ENCODE results near the gene PDP2. TPM values are rescaled to one million over a fixed set of nuclear protein-coding genes. Genes with fewer than 3 reads are reported as not detected.
"Not testable (repeated sequence)": the region's sequence is repeated elsewhere in the genome, so short reads cannot be mapped to it uniquely, and the experiment has no call there.

The PDP2 gene
- total and polyA plus RNA-seq, 9 donors = 1.9 to 2.7 (median 2.3) TPM

GRCh38 chr16:66894055-66894454 is 13.7 kb downstream of the PDP2 start:
- Histone ChIP-seq H3K36me3 (ENCODE audit: control insufficient read depth, insufficient read depth, low read length) (no peaks in the 10 kb centered on the region), H3K27me3 (ENCODE audit: control insufficient read depth, insufficient read depth, low read length) (no peaks in the 10 kb centered on the region), H3K27ac (ENCODE audit: low read length) (no peak overlapping the region), H3K9me3 (replicated peaks; ENCODE audit: control insufficient read depth, low read depth, low read length) (no peaks in the 10 kb centered on the region), H3K4me1 (ENCODE audit: control insufficient read depth, insufficient read depth, low read length) (peaks cover 4% of the 10 kb centered on the region), H3K4me3 (ENCODE audit: low read length) (no peak overlapping the region)
- WGBS (ENCODE audit: insufficient coverage) = 72% methylated on average over 2 of the region's 2 CpGs
- no peak for DNase-seq

- no peaks in the 10 kb centered on the region for H3K27me3 ChIP-seq (ENCODE audit: control insufficient read depth, insufficient read depth, low read length)
- WGBS (ENCODE audit: insufficient coverage) = 42% methylated on average over 11 of the region's 11 CpGs
- peaks cover 14% of the 10 kb centered on the region for H3K4me1 ChIP-seq (ENCODE audit: control insufficient read depth, insufficient read depth, low read length)
- no peak overlapping the region for H3K4me3 ChIP-seq (ENCODE audit: low read length)
- H3K27ac ChIP-seq (ENCODE audit: low read length) = no peak overlapping the region
- H3K36me3 ChIP-seq (ENCODE audit: control insufficient read depth, insufficient read depth, low read length) = no peaks in the 10 kb centered on the region
- H3K9me3 ChIP-seq (replicated peaks; ENCODE audit: control insufficient read depth, low read depth, low read length) = no peaks in the 10 kb centered on the region
- DNase-seq = peak; percentile 82
These were observed 14.8 kb downstream of the PDP2 start for GRCh38 chr16:66894948-66895688.

GRCh38 chr16:66895689-66895979 is 15.3 kb downstream of the PDP2 start:
- Histone ChIP-seq H3K4me1 (ENCODE audit: control insufficient read depth, insufficient read depth, low read length) (peaks cover 19% of the 10 kb centered on the region), H3K9me3 (replicated peaks; ENCODE audit: control insufficient read depth, low read depth, low read length) (no peaks in the 10 kb centered on the region), H3K27me3 (ENCODE audit: control insufficient read depth, insufficient read depth, low read length) (no peaks in the 10 kb centered on the region), H3K27ac (ENCODE audit: low read length) (no peak overlapping the region), H3K4me3 (ENCODE audit: low read length) (no peak overlapping the region), H3K36me3 (ENCODE audit: control insufficient read depth, insufficient read depth, low read length) (no peaks in the 10 kb centered on the region)
- DNase-seq = no peak
- WGBS (ENCODE audit: insufficient coverage) = 93% methylated on average over 5 of the region's 5 CpGs

- H3K36me3 ChIP-seq (ENCODE audit: control insufficient read depth, insufficient read depth, low read length) = no peaks in the 10 kb centered on the region
- DNase-seq = no peak
- no peaks in the 10 kb centered on the region for H3K9me3 ChIP-seq (replicated peaks; ENCODE audit: control insufficient read depth, low read depth, low read length)
- no peak overlapping the region for H3K27ac ChIP-seq (ENCODE audit: low read length)
- H3K4me3 ChIP-seq (ENCODE audit: low read length) = no peak overlapping the region
- WGBS (ENCODE audit: insufficient coverage) = 95% methylated on average over 2 of the region's 3 CpGs
- H3K27me3 ChIP-seq (ENCODE audit: control insufficient read depth, insufficient read depth, low read length) = no peaks in the 10 kb centered on the region
- H3K4me1 ChIP-seq (ENCODE audit: control insufficient read depth, insufficient read depth, low read length) = peaks cover 23% of the 10 kb centered on the region
These were observed 15.7 kb downstream of the PDP2 start for GRCh38 chr16:66895999-66896398.

- 63% methylated on average over 5 of the region's 5 CpGs for WGBS (ENCODE audit: insufficient coverage)
- H3K4me1 ChIP-seq (ENCODE audit: control insufficient read depth, insufficient read depth, low read length) = peaks cover 30% of the 10 kb centered on the region
These were observed 16.4 kb downstream of the PDP2 start for GRCh38 chr16:66896682-66897081.

GRCh38 chr16:66898207-66898606 is 17.9 kb downstream of the PDP2 start:
- H3K27me3 ChIP-seq (ENCODE audit: control insufficient read depth, insufficient read depth, low read length) = no peaks in the 10 kb centered on the region
- 75% methylated on average over 2 of the region's 3 CpGs for WGBS (ENCODE audit: insufficient coverage)
- H3K4me1 ChIP-seq (ENCODE audit: control insufficient read depth, insufficient read depth, low read length) = peaks cover 45% of the 10 kb centered on the region
- no peak overlapping the region for H3K27ac ChIP-seq (ENCODE audit: low read length)
- H3K4me3 ChIP-seq (ENCODE audit: low read length) = no peak overlapping the region
- no peaks in the 10 kb centered on the region for H3K9me3 ChIP-seq (replicated peaks; ENCODE audit: control insufficient read depth, low read depth, low read length)
- no peaks in the 10 kb centered on the region for H3K36me3 ChIP-seq (ENCODE audit: control insufficient read depth, insufficient read depth, low read length)
- DNase-seq = no peak

More at GRCh38 chr16:66896682-66897081, 16.4 kb downstream of the PDP2 start:
- not testable (repeated sequence) for H3K4me3 ChIP-seq (ENCODE audit: low read length); H3K27me3 ChIP-seq (ENCODE audit: control insufficient read depth, insufficient read depth, low read length); DNase-seq; H3K36me3 ChIP-seq (ENCODE audit: control insufficient read depth, insufficient read depth, low read length); H3K9me3 ChIP-seq (replicated peaks; ENCODE audit: control insufficient read depth, low read depth, low read length); H3K27ac ChIP-seq (ENCODE audit: low read length)

GRCh38 chr16:66898933-66899309 is 18.6 kb downstream of the PDP2 start:
- no peaks in the 10 kb centered on the region for H3K9me3 ChIP-seq (replicated peaks; ENCODE audit: control insufficient read depth, low read depth, low read length)
- WGBS (ENCODE audit: insufficient coverage) = no CpG with 5 or more reads among the region's 2 CpGs
- H3K36me3 ChIP-seq (ENCODE audit: control insufficient read depth, insufficient read depth, low read length) = no peaks in the 10 kb centered on the region
- H3K27ac ChIP-seq (ENCODE audit: low read length) = peak overlapping the region; percentile 80
- H3K27me3 ChIP-seq (ENCODE audit: control insufficient read depth, insufficient read depth, low read length) = no peaks in the 10 kb centered on the region
- no peak for DNase-seq
- H3K4me3 ChIP-seq (ENCODE audit: low read length) = no peak overlapping the region
- peaks cover 51% of the 10 kb centered on the region for H3K4me1 ChIP-seq (ENCODE audit: control insufficient read depth, insufficient read depth, low read length)

GRCh38 chr16:66899310-66899944 is 19.1 kb downstream of the PDP2 start:
- no peaks in the 10 kb centered on the region for H3K9me3 ChIP-seq (replicated peaks; ENCODE audit: control insufficient read depth, low read depth, low read length)
- 76% methylated on average over 6 of the region's 6 CpGs for WGBS (ENCODE audit: insufficient coverage)
- H3K27me3 ChIP-seq (ENCODE audit: control insufficient read depth, insufficient read depth, low read length) = no peaks in the 10 kb centered on the region
- no peak for DNase-seq
- peak overlapping the region; percentile 80 for H3K27ac ChIP-seq (ENCODE audit: low read length)
- no peaks in the 10 kb centered on the region for H3K36me3 ChIP-seq (ENCODE audit: control insufficient read depth, insufficient read depth, low read length)
- peaks cover 56% of the 10 kb centered on the region for H3K4me1 ChIP-seq (ENCODE audit: control insufficient read depth, insufficient read depth, low read length)
- H3K4me3 ChIP-seq (ENCODE audit: low read length) = no peak overlapping the region

- Histone ChIP-seq H3K9me3 (replicated peaks; ENCODE audit: control insufficient read depth, low read depth, low read length) (no peaks in the 10 kb centered on the region), H3K27me3 (ENCODE audit: control insufficient read depth, insufficient read depth, low read length) (no peaks in the 10 kb centered on the region), H3K36me3 (ENCODE audit: control insufficient read depth, insufficient read depth, low read length) (no peaks in the 10 kb centered on the region), H3K4me3 (ENCODE audit: low read length) (no peak overlapping the region), H3K4me1 (ENCODE audit: control insufficient read depth, insufficient read depth, low read length) (peaks cover 63% of the 10 kb centered on the region), H3K27ac (ENCODE audit: low read length) (peak overlapping the region; percentile 80)
- 25% methylated on average over 6 of the region's 9 CpGs for WGBS (ENCODE audit: insufficient coverage)
- DNase-seq = peak; percentile 60
These were observed 19.8 kb downstream of the PDP2 start for GRCh38 chr16:66899945-66900710.

GRCh38 chr16:66900721-66901441 is 20.6 kb downstream of the PDP2 start:
- H3K9me3 ChIP-seq (replicated peaks; ENCODE audit: control insufficient read depth, low read depth, low read length) = no peaks in the 10 kb centered on the region
- peaks cover 67% of the 10 kb centered on the region for H3K4me1 ChIP-seq (ENCODE audit: control insufficient read depth, insufficient read depth, low read length)
- no peaks in the 10 kb centered on the region for H3K36me3 ChIP-seq (ENCODE audit: control insufficient read depth, insufficient read depth, low read length)
- WGBS (ENCODE audit: insufficient coverage) = 63% methylated on average over 3 of the region's 7 CpGs
- DNase-seq = peak; percentile 50
- H3K27ac ChIP-seq (ENCODE audit: low read length) = peak overlapping the region; percentile 80
- no peak overlapping the region for H3K4me3 ChIP-seq (ENCODE audit: low read length)
- H3K27me3 ChIP-seq (ENCODE audit: control insufficient read depth, insufficient read depth, low read length) = no peaks in the 10 kb centered on the region

Measured in muscle of leg (tissue), 11 donors.